ENCODE measurements around the gene HSPG2. TPM values are rescaled to one million over a fixed set of nuclear protein-coding genes. Genes with fewer than 3 reads are reported as not detected.

Gene HSPG2
- total and polyA plus RNA-seq, 2 of the 13 experiments (the other 11 are each of a cell fraction or from before 2014, with no cell fraction given) = 9.1 to 13.1 TPM

DNA sequence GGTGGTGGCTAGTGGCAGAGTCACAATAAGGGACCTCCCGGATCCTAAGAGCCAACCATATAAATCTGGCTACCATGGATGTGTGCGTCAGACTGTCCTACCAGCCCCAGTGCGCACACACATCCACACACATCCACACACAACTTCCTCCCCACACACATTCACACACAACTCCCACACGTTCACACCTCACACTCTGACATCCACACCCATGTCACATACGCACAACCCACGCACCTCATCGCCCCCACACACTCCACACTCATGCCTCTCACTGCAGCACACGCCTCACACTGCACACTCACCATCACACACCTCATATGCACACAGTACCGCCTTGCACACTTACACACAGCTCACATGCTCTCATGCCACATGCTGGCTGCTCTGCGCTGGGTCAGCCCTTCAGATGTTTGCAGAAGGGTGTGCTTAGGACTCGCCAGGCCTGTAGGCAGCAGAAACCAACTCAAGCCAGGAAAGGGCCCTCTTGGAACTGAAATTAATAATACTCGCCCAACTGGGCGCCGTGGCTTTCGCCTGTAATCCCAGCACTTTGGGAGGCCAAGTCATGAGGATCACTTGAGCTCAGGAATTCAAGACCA is 122.0 kb downstream of the HSPG2 start:
- Histone ChIP-seq H3K27ac (ENCODE audit: extremely low read length, insufficient read depth, low read length) (no peak overlapping the region), H3K79me2 (ENCODE audit: insufficient read depth, low read length) (no peaks in the 10 kb centered on the region), H2AFZ (ENCODE audit: low read length) (no peak overlapping the region), H3K9ac (ENCODE audit: insufficient read depth, low read depth, low read length) (no peak overlapping the region), H3K9me3 (ENCODE audit: low read length) (no peaks in the 10 kb centered on the region), H3K4me3 (replicated peaks in 1 of 3; ENCODE audit: insufficient read depth in 1 of 3, low read depth in 2 of 3, low read length in 3 of 3) (no peak overlapping the region), H3K4me1 (ENCODE audit: insufficient read depth, low read length) (peaks cover 27% of the 10 kb centered on the region), H4K20me1 (ENCODE audit: insufficient read depth, low read length) (no peaks in the 10 kb centered on the region), H3K4me2 (ENCODE audit: low read depth, low read length) (no peak overlapping the region), H3K27me3 (ENCODE audit: control insufficient read depth in 1 of 2, insufficient read depth in 2 of 2, low read length in 2 of 2) (peaks cover 0 to 11% of the 10 kb centered on the region in 2 experiments; a peak in 3 of 5 replicates), H3K36me3 (replicated peaks in 1 of 2; ENCODE audit: control insufficient read depth in 1 of 2, insufficient read depth in 2 of 2, low read length in 2 of 2) (no peaks in the 10 kb centered on the region)
- BruUV-seq (replicated peaks) = no TSS peak
- intact Hi-C loops (cut with micrococcal nuclease; ENCODE audit: unreplicated experiment) (no loop called here), in situ Hi-C loops (cut with HindIII; ENCODE audit: extremely low pct_ligation_motif_present, low pct_unique_long_range_greater_than_20kb) (no loop called here)
- CTCF ChIA-PET (ENCODE audit: low intra/inter-chr PET ratio, low total read pairs) = no interaction called here
- DNase-seq (ENCODE audit: low spot score) (no peak), FAIRE-seq (no peak), ATAC-seq (no peak; the same call in 2 of the 3 replicates)
- 61% methylated on average over 15 of the region's 15 CpGs for WGBS (ENCODE audit: low lambda C conversion rate)
- TF ChIP-seq, protein P1, sequence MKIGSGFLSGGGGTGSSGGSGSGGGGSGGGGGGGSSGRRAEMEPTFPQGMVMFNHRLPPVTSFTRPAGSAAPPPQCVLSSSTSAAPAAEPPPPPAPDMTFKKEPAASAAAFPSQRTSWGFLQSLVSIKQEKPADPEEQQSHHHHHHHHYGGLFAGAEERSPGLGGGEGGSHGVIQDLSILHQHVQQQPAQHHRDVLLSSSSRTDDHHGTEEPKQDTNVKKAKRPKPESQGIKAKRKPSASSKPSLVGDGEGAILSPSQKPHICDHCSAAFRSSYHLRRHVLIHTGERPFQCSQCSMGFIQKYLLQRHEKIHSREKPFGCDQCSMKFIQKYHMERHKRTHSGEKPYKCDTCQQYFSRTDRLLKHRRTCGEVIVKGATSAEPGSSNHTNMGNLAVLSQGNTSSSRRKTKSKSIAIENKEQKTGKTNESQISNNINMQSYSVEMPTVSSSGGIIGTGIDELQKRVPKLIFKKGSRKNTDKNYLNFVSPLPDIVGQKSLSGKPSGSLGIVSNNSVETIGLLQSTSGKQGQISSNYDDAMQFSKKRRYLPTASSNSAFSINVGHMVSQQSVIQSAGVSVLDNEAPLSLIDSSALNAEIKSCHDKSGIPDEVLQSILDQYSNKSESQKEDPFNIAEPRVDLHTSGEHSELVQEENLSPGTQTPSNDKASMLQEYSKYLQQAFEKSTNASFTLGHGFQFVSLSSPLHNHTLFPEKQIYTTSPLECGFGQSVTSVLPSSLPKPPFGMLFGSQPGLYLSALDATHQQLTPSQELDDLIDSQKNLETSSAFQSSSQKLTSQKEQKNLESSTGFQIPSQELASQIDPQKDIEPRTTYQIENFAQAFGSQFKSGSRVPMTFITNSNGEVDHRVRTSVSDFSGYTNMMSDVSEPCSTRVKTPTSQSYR (CRISPR knock-in tag; IDR thresholded peaks at IDR 0.05; ENCODE audit: borderline replicate concordance) = no peak
- TF ChIP-seq TP53 (CRISPR knock-in tag; conservative IDR thresholded peaks at IDR 0.05) (no peak), KLF11 (CRISPR knock-in tag; IDR thresholded peaks at IDR 0.05) (no peak), NR2C2 (CRISPR knock-in tag; IDR thresholded peaks at IDR 0.05; ENCODE audit: borderline replicate concordance) (no peak), HDAC1 (CRISPR knock-in tag; IDR thresholded peaks at IDR 0.05) (no peak), ZNF432 (CRISPR knock-in tag; IDR thresholded peaks at IDR 0.05; ENCODE audit: borderline replicate concordance) (no peak), TEAD2 (CRISPR knock-in tag; IDR thresholded peaks at IDR 0.05) (no peak), SIN3A (IDR thresholded peaks at IDR 0.05; ENCODE audit: borderline replicate concordance, low read depth, low read length) (no peak), CENPT (CRISPR knock-in tag; IDR thresholded peaks at IDR 0.05; ENCODE audit: low read depth) (no peak), RFX3 (CRISPR knock-in tag; IDR thresholded peaks at IDR 0.05) (no peak), ZNF138 (CRISPR knock-in tag; IDR thresholded peaks at IDR 0.05; ENCODE audit: low read depth) (no peak), ZFP90 (CRISPR knock-in tag; IDR thresholded peaks at IDR 0.05; ENCODE audit: borderline replicate concordance) (no peak)
- TF ChIP-seq, protein P2, sequence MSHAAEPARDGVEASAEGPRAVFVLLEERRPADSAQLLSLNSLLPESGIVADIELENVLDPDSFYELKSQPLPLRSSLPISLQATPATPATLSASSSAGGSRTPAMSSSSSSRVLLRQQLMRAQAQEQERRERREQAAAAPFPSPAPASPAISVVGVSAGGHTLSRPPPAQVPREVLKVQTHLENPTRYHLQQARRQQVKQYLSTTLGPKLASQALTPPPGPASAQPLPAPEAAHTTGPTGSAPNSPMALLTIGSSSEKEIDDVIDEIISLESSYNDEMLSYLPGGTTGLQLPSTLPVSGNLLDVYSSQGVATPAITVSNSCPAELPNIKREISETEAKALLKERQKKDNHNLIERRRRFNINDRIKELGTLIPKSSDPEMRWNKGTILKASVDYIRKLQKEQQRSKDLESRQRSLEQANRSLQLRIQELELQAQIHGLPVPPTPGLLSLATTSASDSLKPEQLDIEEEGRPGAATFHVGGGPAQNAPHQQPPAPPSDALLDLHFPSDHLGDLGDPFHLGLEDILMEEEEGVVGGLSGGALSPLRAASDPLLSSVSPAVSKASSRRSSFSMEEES (CRISPR knock-in tag; IDR thresholded peaks at IDR 0.05) = no peak
- TF ChIP-seq, protein P3, sequence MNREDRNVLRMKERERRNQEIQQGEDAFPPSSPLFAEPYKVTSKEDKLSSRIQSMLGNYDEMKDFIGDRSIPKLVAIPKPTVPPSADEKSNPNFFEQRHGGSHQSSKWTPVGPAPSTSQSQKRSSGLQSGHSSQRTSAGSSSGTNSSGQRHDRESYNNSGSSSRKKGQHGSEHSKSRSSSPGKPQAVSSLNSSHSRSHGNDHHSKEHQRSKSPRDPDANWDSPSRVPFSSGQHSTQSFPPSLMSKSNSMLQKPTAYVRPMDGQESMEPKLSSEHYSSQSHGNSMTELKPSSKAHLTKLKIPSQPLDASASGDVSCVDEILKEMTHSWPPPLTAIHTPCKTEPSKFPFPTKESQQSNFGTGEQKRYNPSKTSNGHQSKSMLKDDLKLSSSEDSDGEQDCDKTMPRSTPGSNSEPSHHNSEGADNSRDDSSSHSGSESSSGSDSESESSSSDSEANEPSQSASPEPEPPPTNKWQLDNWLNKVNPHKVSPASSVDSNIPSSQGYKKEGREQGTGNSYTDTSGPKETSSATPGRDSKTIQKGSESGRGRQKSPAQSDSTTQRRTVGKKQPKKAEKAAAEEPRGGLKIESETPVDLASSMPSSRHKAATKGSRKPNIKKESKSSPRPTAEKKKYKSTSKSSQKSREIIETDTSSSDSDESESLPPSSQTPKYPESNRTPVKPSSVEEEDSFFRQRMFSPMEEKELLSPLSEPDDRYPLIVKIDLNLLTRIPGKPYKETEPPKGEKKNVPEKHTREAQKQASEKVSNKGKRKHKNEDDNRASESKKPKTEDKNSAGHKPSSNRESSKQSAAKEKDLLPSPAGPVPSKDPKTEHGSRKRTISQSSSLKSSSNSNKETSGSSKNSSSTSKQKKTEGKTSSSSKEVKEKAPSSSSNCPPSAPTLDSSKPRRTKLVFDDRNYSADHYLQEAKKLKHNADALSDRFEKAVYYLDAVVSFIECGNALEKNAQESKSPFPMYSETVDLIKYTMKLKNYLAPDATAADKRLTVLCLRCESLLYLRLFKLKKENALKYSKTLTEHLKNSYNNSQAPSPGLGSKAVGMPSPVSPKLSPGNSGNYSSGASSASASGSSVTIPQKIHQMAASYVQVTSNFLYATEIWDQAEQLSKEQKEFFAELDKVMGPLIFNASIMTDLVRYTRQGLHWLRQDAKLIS (CRISPR knock-in tag; IDR thresholded peaks at IDR 0.05) = no peak
- POLR2A ChIA-PET = no interaction called here
